Neuron (in vitro differentiated cells): ENCODE measurements around the gene SEC24B.
"Not testable (repeated sequence)": the region's sequence is repeated elsewhere in the genome, so short reads cannot be mapped to it uniquely, and the experiment has no call there.

Experiments
- H2AFZ ChIP-seq: one replicate; pipeline ENCODE4 v1.6.1; 2013; ENCODE audit warnings: low read depth, mild to moderate bottlenecking, inconsistent platforms, low read length, moderate library complexity
- H3K27me3 ChIP-seq: one replicate; pipeline ENCODE4 v1.6.1; 2013; ENCODE audit warnings: low read length; ENCODE audit not compliant: insufficient read depth
- H3K36me3 ChIP-seq: one replicate; pipeline ENCODE4 v1.6.1; 2013; ENCODE audit warnings: low read length; ENCODE audit not compliant: insufficient read depth
- H3K4me1 ChIP-seq: one replicate; pipeline ENCODE4 v1.6.1; 2013; ENCODE audit warnings: low read length; ENCODE audit not compliant: insufficient read depth
- H3K4me3 ChIP-seq: 2 replicates; pipeline ENCODE4 v1.5.1; 2013; ENCODE audit warnings: mild to moderate bottlenecking, low read length, moderate library complexity
- H3K9me3 ChIP-seq: one replicate; pipeline ENCODE4 v1.6.1; 2013; ENCODE audit warnings: low read length

Gene SEC24B

GRCh38 chr4:109576462-109576861, 142.8 kb downstream of the SEC24B start:
- no peak overlapping the region for H3K4me3 ChIP-seq
- peaks cover 2% of the 10 kb centered on the region for H3K9me3 ChIP-seq
- no peaks in the 10 kb centered on the region for H3K4me1 ChIP-seq
- no peak overlapping the region for H2AFZ ChIP-seq
- H3K36me3 ChIP-seq = peaks cover 2% of the 10 kb centered on the region
- no peaks in the 10 kb centered on the region for H3K27me3 ChIP-seq

- H2AFZ ChIP-seq = no peak overlapping the region
- peaks cover 2% of the 10 kb centered on the region for H3K9me3 ChIP-seq
- peaks cover 2% of the 10 kb centered on the region for H3K36me3 ChIP-seq
- no peaks in the 10 kb centered on the region for H3K4me1 ChIP-seq
- no peaks in the 10 kb centered on the region for H3K27me3 ChIP-seq
- no peak overlapping the region for H3K4me3 ChIP-seq
These were observed 145.2 kb downstream of the SEC24B start for GRCh38 chr4:109578846-109579245.

- H3K4me1 ChIP-seq, H2AFZ ChIP-seq, H3K4me3 ChIP-seq, H3K9me3 ChIP-seq, H3K36me3 ChIP-seq, H3K27me3 ChIP-seq: not testable (repeated sequence)
These were observed 146.4 kb downstream of the SEC24B start for GRCh38 chr4:109579997-109580396.

- Histone ChIP-seq H2AFZ (no peak overlapping the region), H3K9me3 (no peaks in the 10 kb centered on the region), H3K36me3 (no peaks in the 10 kb centered on the region), H3K4me3 (no peak overlapping the region), H3K4me1 (no peaks in the 10 kb centered on the region), H3K27me3 (no peaks in the 10 kb centered on the region)
These were observed 154.6 kb downstream of the SEC24B start for GRCh38 chr4:109588176-109588575.

GRCh38 chr4:109589119-109589518, 155.5 kb downstream of the SEC24B start:
- Histone ChIP-seq H3K9me3 (no peaks in the 10 kb centered on the region), H3K36me3 (no peaks in the 10 kb centered on the region), H3K4me1 (no peaks in the 10 kb centered on the region), H3K4me3 (no peak overlapping the region), H3K27me3 (no peaks in the 10 kb centered on the region), H2AFZ (no peak overlapping the region)

GRCh38 chr4:109589605-109590004, 156.0 kb downstream of the SEC24B start:
- Histone ChIP-seq H3K9me3 (no peaks in the 10 kb centered on the region), H3K4me3 (no peak overlapping the region), H2AFZ (no peak overlapping the region), H3K36me3 (no peaks in the 10 kb centered on the region), H3K27me3 (no peaks in the 10 kb centered on the region), H3K4me1 (no peaks in the 10 kb centered on the region)
